Lower lobe of right lung (tissue), 2 donors: ENCODE results near the gene B4GALT2. TPM values are rescaled to one million over a fixed set of nuclear protein-coding genes. Genes with fewer than 3 reads are reported as not detected.

ENCODE experiments used
- ATAC-seq, 2 donors: fragments of 200-7000 bp; cut with Tn5 transposase; one replicate each; pipeline ENCODE4 v1.9.1; 2020 to 2022; ENCODE audit warnings: mild to moderate bottlenecking in 2 of 2, moderate library complexity in 2 of 2
- DNase-seq: peaks from one replicate; pipeline ENCODE4 v3.0.0-alpha.2; 2020
- H3K27ac ChIP-seq: fragments of 200-600 bp; one replicate; pipeline ENCODE4 v1.8.0; 2022
- H3K27me3 ChIP-seq: fragments of 200-600 bp; one replicate; pipeline ENCODE4 v1.8.0; 2022; ENCODE audit warnings: low read depth
- H3K36me3 ChIP-seq: fragments of 200-600 bp; one replicate; pipeline ENCODE4 v1.8.0; 2022; ENCODE audit warnings: mild to moderate bottlenecking
- H3K4me1 ChIP-seq: fragments of 200-600 bp; one replicate; pipeline ENCODE4 v1.8.0; 2022
- H3K4me3 ChIP-seq: fragments of 200-600 bp; one replicate; pipeline ENCODE4 v1.8.0; 2022; ENCODE audit warnings: mild to moderate bottlenecking
- H3K9me3 ChIP-seq: fragments of 200-600 bp; one replicate; pipeline ENCODE4 v1.8.0; 2022
- intact Hi-C: fragments of 100-400 bp; cut with DNase I; formaldehyde crosslinking; loops from one replicate; pipeline ENCODE4 v1.11.0; 2022
- total RNA-seq: library from RNA; stranded (reverse); fragmentation: NEBNext Ultra II Directional; extraction: Animal tissue kit (Norgen Biotek cat#: 25700); gene quantifications from one replicate; pipeline ENCODE4 v1.2.1, GENCODE V29; 2021
- TF ChIP-seq, protein P1 (sequence below): fragments of 200-600 bp; IDR thresholded peaks from one replicate; pipeline ENCODE4 v1.8.0; 2022; ENCODE audit warnings: antibody characterized with exemption, mild to moderate bottlenecking
- donor health status: DM: no; HTN: yes; CAD: no; lungs with severe emphysema.

The B4GALT2 gene
- total RNA-seq, 1 donor from 2014 or later, result 17.3 TPM

DNA sequence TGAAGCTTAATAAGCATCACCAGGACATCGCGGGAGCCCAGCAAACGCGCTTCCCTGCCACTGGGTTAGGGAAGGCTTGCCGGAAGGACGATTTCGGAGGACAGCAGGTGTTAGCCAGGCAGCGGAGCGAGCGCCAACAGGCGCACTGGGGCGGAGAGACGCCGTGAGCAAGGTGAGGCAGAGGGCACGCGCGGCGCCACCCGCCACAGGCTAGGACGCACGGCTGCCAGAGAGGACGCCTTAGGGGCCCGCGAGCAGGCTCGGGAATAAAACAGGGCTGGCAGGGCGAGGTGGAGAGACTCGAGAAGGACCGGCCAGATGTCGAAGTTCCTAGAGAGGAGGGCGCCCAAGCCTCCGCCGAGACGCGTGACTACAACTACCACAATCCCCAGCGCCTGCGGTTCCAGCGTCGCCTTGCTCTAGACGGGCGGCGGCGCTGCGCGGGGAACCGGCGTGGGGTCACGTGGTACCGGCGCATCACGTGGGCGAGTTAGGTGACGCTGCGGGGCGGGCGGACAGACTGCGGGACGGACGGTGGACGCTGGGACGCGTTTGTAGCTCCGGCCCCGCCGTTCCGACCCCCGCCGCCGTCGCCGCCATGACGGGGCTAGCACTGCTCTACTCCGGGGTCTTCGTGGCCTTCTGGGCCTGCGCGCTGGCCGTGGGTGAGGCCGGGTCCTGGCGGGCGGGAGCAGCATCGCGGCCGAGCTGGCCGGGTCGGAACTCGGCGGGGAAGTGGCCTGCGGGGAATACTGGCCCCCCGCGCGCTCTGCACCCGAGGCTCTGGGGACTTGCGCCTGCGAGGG is 4.4 kb upstream of the B4GALT2 start, which contains the start of gene ATP6V0B:
Gene ATP6V0B (plus strand): TSS at position 518 of the 806 bp plus-strand sequence. CDS start 81 bp downstream, at position 599.
- intact Hi-C loops, result no loop called here
- peak within 1 kb of the TSS; percentile 97 for H3K27ac ChIP-seq
- TF ChIP-seq, protein P1, sequence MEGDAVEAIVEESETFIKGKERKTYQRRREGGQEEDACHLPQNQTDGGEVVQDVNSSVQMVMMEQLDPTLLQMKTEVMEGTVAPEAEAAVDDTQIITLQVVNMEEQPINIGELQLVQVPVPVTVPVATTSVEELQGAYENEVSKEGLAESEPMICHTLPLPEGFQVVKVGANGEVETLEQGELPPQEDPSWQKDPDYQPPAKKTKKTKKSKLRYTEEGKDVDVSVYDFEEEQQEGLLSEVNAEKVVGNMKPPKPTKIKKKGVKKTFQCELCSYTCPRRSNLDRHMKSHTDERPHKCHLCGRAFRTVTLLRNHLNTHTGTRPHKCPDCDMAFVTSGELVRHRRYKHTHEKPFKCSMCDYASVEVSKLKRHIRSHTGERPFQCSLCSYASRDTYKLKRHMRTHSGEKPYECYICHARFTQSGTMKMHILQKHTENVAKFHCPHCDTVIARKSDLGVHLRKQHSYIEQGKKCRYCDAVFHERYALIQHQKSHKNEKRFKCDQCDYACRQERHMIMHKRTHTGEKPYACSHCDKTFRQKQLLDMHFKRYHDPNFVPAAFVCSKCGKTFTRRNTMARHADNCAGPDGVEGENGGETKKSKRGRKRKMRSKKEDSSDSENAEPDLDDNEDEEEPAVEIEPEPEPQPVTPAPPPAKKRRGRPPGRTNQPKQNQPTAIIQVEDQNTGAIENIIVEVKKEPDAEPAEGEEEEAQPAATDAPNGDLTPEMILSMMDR, result peak; percentile 54
- H3K9me3 ChIP-seq, result no peaks in the 10 kb centered on the region
- peak; percentile 99 for DNase-seq
- peaks cover 59% of the 10 kb centered on the region for H3K4me1 ChIP-seq
- no peaks in the 10 kb centered on the region for H3K27me3 ChIP-seq
- peak; percentile 93 to 94 for ATAC-seq
- peak within 1 kb of the TSS; percentile 81 for H3K4me3 ChIP-seq
- H3K36me3 ChIP-seq, result peaks cover 40% of the 10 kb centered on the region

DNA sequence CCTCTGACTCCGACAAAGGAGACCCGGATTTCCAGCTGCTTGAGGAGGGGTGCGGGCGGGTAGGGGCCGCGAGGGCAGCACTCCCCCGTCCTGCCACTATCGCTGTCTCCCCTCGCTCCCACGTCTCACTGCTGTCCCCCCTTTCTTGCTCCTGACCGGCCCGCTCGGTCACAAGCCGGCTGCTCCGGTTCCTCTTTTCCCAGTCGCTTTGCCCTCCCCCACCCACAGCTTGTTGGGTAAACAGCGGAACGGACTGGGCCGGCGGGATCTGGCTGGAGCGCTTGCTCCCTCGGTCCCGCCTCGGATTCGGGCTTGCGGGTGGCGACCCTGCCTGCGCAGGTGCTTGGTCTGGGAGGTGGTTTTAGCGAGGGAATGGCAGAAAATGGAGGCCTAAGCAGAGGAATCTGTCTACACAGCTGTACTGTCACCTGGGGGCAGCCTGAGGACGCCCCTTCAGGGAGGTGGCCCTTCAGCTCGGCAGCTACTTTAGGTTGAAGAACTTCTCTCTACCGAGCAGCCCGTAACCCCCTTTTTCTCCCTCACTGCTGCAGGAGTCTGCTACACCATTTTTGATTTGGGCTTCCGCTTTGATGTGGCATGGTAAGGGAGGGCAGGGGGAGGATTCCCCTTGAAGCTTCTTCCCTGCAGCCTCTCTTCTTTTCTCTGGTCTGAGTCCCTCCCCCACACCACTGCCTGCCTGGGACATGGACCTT is 3.6 kb upstream of the B4GALT2 start:
- peak; percentile 91 for DNase-seq

DNA sequence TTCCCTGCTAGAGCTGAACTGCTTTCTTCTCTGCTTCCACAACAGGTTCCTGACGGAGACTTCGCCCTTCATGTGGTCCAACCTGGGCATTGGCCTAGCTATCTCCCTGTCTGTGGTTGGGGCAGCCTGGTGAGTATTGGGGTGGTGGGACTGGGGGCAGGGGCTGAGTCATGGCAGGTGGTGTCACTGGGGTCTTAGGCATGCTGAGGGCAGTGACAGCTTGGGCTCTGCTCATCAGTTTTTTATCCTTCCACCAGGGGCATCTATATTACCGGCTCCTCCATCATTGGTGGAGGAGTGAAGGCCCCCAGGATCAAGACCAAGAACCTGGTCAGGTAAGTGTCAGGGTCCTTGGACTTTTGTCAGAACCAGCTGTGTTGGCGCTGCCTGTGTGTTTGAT is 3.0 kb upstream of the B4GALT2 start:
- no peak for ATAC-seq
- H3K36me3 ChIP-seq, result peaks cover 40% of the 10 kb centered on the region
- DNase-seq, result no peak
- peaks cover 56% of the 10 kb centered on the region for H3K4me1 ChIP-seq
- TF ChIP-seq, protein P1, result no peak
- H3K4me3 ChIP-seq, result peak overlapping the region; percentile 81
- intact Hi-C loops, result no loop called here
- no peak overlapping the region for H3K27ac ChIP-seq
- H3K27me3 ChIP-seq, result no peaks in the 10 kb centered on the region
- no peaks in the 10 kb centered on the region for H3K9me3 ChIP-seq

More for the DNA sequence above, 3.6 kb upstream of the B4GALT2 start:
- no peaks in the 10 kb centered on the region for H3K27me3 ChIP-seq
- peak overlapping the region; percentile 81 for H3K4me3 ChIP-seq
- intact Hi-C loops, result no loop called here
- peaks cover 40% of the 10 kb centered on the region for H3K36me3 ChIP-seq
- H3K4me1 ChIP-seq, result peaks cover 62% of the 10 kb centered on the region
- peak overlapping the region; percentile 97 for H3K27ac ChIP-seq
- TF ChIP-seq, protein P1, result no peak
- ATAC-seq, result peak; percentile 66 to 72
- H3K9me3 ChIP-seq, result no peaks in the 10 kb centered on the region

DNA sequence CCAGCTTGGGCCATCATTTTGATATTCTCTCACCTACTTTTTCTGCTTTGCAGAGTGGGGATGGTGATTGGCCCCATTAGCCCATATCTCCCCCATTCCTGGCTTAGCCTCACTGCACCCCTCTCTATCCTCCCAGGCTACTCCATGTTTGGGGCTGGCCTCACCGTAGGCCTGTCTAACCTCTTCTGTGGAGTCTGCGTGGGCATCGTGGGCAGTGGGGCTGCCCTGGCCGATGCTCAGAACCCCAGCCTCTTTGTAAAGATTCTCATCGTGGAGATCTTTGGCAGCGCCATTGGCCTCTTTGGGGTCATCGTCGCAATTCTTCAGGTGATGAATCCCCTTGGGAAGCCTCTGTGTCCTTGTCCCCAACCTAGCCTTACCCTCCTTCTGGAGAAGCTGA is 2.1 kb upstream of the B4GALT2 start:
- peak overlapping the region; percentile 11 for H3K4me3 ChIP-seq

More for the DNA sequence above, 2.1 kb upstream of the B4GALT2 start:
- ATAC-seq (no peak), DNase-seq (no peak)
- TF ChIP-seq, protein P1, result no peak
- no peak overlapping the region for H3K27ac ChIP-seq
- no peaks in the 10 kb centered on the region for H3K27me3 ChIP-seq
- intact Hi-C loops, result no loop called here
- H3K4me1 ChIP-seq, result peaks cover 51% of the 10 kb centered on the region
- H3K9me3 ChIP-seq, result no peaks in the 10 kb centered on the region
- H3K36me3 ChIP-seq, result peaks cover 34% of the 10 kb centered on the region
